ENCODE measurements around the gene RNU6-8.

Gene RNU6-8

DNA sequence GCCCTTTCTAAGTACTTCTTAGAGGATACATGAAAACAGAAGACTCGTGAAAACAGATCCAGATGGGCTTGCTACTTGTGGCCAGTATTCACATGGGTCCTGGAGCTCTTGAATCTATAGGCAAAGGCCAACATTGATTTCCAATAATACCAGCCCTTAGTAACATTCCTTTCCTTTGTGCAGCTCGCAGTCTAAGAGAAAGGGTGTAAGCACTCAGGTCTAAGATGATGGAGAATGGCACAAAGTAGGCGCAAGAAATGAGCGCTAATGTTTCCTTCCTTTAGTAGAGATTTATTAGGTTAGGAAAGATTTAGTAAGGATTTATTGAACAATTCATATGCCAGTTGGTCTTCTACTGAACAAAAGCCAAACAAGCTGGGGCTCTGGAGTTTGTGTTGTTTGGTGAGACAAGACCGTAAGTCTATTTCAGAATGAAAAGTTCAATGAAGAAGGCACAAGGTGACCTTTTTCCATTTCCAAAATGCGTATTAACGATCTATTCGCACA is 525 bp downstream of the RNU6-8 start:
- peak; percentile 52 for DNase-seq

- peak; percentile 78 for DNase-seq
Observed at GRCh38 chr14:32201816-32202490, 1.1 kb downstream of the RNU6-8 start, which contains the start of gene RNU6-7. TSS of gene RNU6-7 (plus strand) at chr14:32202045.

- peak; percentile 93 for DNase-seq
Observed at GRCh38 chr14:32201193-32201815, 1.8 kb downstream of the RNU6-8 start.

- DNase-seq, result no peak
Observed at GRCh38 chr14:32200368-32201192, 2.5 kb downstream of the RNU6-8 start.

DNA sequence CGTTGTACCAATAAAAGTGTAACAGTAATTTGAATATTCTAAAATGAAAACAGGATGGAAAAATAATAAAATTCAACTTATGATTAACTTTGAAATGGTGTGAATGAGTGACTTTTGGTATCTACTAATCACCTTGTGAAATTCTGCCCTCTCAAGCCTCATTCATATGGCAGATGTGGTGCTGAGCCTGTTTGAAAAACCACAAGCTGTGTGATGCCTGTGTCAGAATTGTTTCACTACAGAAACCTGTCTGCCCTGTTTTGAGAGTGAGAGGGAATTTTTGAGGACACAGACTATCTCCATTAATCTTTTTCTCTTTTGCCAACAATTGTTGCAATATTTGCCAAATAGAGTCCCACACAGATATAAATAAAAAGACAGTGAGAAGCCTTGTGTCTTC is 5.2 kb downstream of the RNU6-8 start:
- no peak for DNase-seq

DNA sequence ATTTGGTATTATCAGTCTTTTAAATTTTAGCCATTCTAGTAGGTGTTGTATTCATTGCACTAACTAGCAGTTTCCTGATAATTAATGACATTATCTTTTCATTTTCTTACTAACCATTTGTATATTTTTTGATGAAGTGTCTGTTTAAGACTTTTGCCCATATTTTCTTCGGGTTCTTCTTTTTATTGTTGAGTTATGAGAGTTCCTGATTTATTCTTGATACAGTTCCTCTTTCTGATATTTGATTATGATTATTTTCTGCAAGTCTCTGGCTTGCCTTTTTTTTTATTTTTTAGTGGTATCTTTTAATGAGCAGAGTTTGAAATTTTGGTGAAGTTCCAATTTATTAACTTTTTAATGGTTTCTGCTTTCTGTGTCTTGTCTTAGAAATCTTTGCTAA is 7.4 kb downstream of the RNU6-8 start:
- no peak for DNase-seq

DNA sequence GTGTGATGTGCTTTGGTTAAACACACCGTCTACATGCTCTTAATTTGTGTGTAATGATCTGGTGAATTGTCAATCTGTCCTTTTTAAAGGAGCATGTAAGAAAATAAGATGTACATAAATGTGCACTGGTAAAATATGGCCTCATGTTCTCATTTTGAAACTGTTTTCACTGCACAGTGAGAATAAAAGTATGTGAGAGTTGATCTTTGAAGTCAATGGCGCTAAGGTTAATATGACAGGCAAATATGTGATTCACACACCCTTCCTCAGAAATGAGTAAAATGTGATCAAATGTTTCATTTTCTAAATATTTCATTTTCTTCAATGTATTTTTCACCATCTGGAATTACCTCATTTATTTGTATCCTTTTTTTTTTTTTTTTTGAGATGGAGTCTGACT is 9.5 kb downstream of the RNU6-8 start:
- no peak for DNase-seq

DNA sequence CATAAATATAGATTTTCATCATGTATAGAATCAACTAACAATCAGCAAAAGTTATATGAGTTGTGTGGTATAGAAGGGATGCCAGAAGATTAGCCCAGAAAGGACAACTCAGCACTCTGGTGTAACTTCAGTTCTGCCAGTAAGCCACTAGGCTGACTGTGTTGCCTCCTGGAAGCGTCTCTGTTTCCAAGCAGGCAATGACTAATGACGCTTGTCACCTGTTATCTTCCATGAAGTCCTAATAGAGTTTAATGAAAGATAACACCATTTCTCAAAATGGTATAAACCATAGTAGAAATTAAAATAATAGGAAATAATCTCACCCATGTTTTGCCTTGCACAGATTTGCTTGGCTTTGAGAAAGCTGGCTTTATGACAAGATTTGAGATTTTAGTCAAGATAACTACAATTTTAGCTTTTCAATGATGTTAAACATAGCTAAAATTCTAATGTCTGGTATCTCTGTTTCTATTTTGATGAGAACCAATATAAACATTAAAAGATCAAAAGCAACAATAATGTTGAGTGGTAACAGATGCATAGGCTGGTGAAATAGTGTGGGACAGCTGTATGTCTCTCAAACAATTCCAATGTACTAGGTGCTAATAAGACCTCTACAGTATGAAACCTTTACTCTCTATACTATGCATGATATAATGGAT is 10.2 kb downstream of the RNU6-8 start:
- DNase-seq, result no peak

GRCh38 chr14:32190673-32191072 is 12.4 kb downstream of the RNU6-8 start:
- DNase-seq, result no peak

GRCh38 chr14:32189811-32190210 is 13.3 kb downstream of the RNU6-8 start:
- no peak for DNase-seq

DNA sequence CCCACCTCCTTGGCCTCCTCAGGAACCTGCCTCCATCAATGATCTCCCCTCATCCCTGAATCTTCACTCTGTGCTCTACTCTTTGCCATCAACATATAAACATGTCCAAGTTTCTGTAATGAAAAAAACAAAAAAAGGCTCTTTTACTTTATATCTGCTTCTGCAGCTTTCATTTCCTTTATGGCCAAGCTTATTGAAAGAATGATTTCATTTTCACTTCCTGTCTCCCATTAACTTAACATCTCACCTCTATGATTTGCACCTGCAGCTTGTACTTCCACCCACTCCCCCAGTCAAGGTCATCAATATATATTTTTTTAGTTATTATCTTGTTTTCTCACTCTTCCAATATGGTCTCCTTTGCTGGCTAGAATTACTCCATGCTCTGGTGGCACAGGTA is 16.8 kb downstream of the RNU6-8 start:
- no peak for DNase-seq

DNA sequence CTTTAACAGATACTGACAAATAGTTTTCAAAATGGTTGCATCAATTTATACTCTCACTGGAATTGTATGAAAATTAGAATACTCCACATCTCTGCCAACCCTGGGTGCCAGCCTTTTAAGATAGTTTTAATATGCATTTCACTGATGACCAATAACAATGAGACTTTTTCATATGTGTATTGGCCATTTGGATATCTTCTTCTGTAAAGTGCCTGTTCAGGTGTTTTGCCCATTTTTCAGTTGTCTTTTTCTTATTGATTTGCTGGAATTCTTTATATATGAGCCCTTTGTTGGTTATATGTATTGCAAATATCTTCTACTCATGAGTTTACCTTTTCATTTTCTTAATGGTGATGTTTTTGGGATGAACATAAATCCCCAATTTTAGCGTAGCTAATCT is 18.0 kb downstream of the RNU6-8 start:
- no peak for DNase-seq

DNA sequence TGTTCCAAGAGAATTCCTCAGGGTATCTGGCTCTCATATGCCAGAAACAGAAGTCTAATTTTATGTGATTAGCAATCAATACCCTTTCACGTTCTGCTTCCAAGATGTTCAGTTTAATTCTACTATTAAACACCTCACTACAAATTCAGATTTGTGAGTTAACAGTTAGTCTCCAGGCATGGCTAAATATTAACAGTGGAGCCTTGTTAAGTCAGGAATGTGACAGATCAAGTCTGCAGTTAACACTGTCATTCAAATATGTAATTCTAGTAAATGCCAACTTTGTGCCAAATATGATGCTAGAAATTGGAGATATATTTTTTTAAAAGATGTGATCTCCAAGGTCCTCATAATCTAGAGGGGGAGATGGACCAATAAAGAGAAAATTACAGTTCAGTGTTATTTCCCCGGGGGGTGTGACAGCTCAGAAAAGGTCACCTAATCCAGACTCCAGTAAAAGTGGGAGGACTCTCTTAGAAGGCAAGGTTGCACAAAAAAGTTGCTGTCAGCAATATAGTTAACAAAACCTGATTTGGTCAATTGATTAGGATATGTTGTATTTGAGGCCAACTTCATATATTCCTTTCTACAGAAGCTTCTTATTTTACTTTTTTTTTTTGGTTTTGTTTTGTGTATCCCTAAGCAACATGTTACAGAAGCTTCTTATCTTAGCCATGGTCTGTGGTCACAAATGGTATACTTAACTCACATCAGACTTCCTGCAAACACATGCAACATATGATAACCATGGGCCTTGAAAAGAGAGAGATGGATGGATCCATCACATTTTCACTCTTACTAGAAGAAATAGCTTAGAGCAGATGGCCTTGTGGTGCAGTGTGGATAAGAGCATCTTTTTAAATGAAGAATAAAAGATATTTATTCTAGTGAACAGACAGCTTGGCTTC is 19.7 kb downstream of the RNU6-8 start:
- DNase-seq, result no peak

GRCh38 chr14:32171469-32171868 is 31.6 kb downstream of the RNU6-8 start:
- DNase-seq, result no peak

DNA sequence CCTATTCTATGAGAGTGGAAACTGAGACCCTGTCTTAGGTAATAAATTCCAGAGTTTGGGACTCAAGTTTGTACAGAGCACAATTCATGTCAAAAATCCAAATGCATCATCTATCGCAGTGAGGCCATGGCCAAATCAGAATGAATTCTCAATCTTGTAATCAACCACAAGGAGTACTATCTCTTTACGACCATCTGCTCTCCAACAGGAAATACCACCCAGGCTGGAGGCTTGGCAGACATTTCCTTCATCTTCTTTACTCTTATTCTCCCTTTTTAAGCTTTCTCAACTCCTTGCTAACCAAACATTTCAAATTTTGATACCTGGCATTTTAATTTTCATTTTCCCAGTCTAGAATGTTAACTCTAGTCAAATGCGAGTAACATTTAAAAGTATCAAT is 33.9 kb downstream of the RNU6-8 start:
- no peak for DNase-seq

- no peak for DNase-seq
Observed at GRCh38 chr14:32167907-32168306, 35.2 kb downstream of the RNU6-8 start.

DNA sequence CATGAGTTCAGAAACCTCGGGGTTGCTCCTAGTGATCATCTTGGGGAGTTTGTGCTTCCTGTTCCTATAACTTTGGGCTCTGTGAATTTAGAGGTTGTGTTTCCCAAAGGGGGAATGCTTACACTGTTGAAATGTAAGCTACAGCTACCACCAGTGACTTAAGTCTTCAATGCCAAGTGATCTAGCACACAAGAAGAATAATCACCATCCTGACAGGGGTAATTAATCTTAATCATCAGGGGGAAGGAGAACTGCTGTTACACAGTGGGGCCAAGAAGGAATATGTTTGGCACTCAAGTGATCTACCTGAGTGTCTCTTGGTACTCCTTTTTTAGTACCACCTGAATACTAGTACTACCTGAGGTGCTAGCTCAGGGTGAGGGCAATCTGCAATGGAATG is 36.1 kb downstream of the RNU6-8 start:
- no peak for DNase-seq

DNA sequence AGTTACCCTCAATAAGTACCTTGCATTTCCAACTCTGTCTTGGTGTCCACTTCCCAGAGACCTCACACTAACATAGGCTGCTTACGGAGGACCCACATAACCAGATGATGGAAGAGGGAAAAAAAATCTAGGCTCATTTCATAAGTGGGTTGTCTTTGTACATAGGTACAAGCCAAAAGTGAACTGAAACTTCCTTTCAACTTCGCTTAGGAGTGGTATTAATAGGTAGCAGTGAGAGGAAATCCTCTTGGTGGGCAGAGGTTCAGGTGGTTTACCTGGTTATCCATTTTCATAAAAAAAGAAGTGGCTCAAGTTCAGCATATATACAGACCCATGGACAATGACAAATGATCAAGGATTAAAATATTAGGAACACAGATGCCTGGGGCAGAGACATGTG is 37.0 kb downstream of the RNU6-8 start:
- no peak for DNase-seq
